ENCODE results near the gene ACSL3.
"Not testable (repeated sequence)": the region's sequence is repeated elsewhere in the genome, so short reads cannot be mapped to it uniquely, and the experiment has no call there.

The ACSL3 gene

GRCh38 chr2:222968550-222969155, 107.8 kb downstream of the ACSL3 start:
- DNase-seq (ENCODE audit: low read depth in 2 of 3, low spot score in 2 of 3), result no peak

GRCh38 chr2:222969491-222969890, 108.7 kb downstream of the ACSL3 start:
- DNase-seq (ENCODE audit: low read depth in 2 of 3, low spot score in 2 of 3), result no peak

GRCh38 chr2:222972420-222972819, 111.6 kb downstream of the ACSL3 start:
- DNase-seq (ENCODE audit: low read depth in 2 of 3, low spot score in 2 of 3), result no peak

- no peak for DNase-seq (ENCODE audit: low read depth in 2 of 3, low spot score in 2 of 3)
Observed at GRCh38 chr2:222973237-222973636, 112.4 kb downstream of the ACSL3 start.

- no peak for DNase-seq (ENCODE audit: low read depth in 2 of 3, low spot score in 2 of 3)
Observed at GRCh38 chr2:222973733-222974132, 112.9 kb downstream of the ACSL3 start.

- no peak for DNase-seq (ENCODE audit: low read depth in 2 of 3, low spot score in 2 of 3)
Observed at GRCh38 chr2:222976521-222977061, 115.8 kb downstream of the ACSL3 start.

- no peak for DNase-seq (ENCODE audit: low read depth in 2 of 3, low spot score in 2 of 3)
Observed at GRCh38 chr2:222977121-222977520, 116.3 kb downstream of the ACSL3 start.

GRCh38 chr2:222978850-222979249, 118.0 kb downstream of the ACSL3 start:
- DNase-seq (ENCODE audit: low read depth in 2 of 3, low spot score in 2 of 3), result no peak

GRCh38 chr2:222979484-222979883, 118.6 kb downstream of the ACSL3 start:
- no peak for DNase-seq (ENCODE audit: low read depth in 2 of 3, low spot score in 2 of 3)

GRCh38 chr2:222982010-222982908, 121.4 kb downstream of the ACSL3 start:
- DNase-seq (ENCODE audit: low read depth in 2 of 3, low spot score in 2 of 3), result no peak

- no peak for DNase-seq (ENCODE audit: low read depth in 2 of 3, low spot score in 2 of 3)
Observed at GRCh38 chr2:222982909-222983265, 122.1 kb downstream of the ACSL3 start.

GRCh38 chr2:222984908-222985307, 124.1 kb downstream of the ACSL3 start:
- no peak for DNase-seq (ENCODE audit: low read depth in 2 of 3, low spot score in 2 of 3)

GRCh38 chr2:222989431-222989830, 128.6 kb downstream of the ACSL3 start:
- DNase-seq (ENCODE audit: low read depth in 2 of 3, low spot score in 2 of 3), result no peak

- DNase-seq (ENCODE audit: low read depth in 2 of 3, low spot score in 2 of 3), result not testable (repeated sequence)
Observed at GRCh38 chr2:222990206-222990605, 129.4 kb downstream of the ACSL3 start.

GRCh38 chr2:222992137-222992536, 131.3 kb downstream of the ACSL3 start:
- no peak for DNase-seq (ENCODE audit: low read depth in 2 of 3, low spot score in 2 of 3)
